ENCODE measurements around the gene SLC17A8. TPM values are rescaled to one million over a fixed set of nuclear protein-coding genes. Genes with fewer than 3 reads are reported as not detected.

SLC17A8 gene
- polyA plus RNA-seq, 1 of the 3 experiments (the other 2 are of a cell fraction), result not detected

GRCh38 chr12:100450735-100451134 is 93.9 kb downstream of the SLC17A8 start:
- no peaks in the 10 kb centered on the region for H3K4me1 ChIP-seq (ENCODE audit: control insufficient read depth in 1 of 2, insufficient read depth in 2 of 2, low read depth in 1 of 2, low read length in 1 of 2)
- no peaks in the 10 kb centered on the region for H3K79me2 ChIP-seq (ENCODE audit: insufficient read depth)
- ChIA-PET CTCF (interaction anchor here (0.6 to 1.0 kb wide), 2 partner anchors 29 to 36 kb away, joined by 3 read pairs; no protein-coding TSS in a partner anchor), POLR2A (no interaction called here)
- H2AFZ ChIP-seq (ENCODE audit: low read depth), result no peak overlapping the region
- no peak overlapping the region for H3K27ac ChIP-seq (ENCODE audit: low read depth in 2 of 2, low read length in 1 of 2)
- no peaks in the 10 kb centered on the region for H3K36me3 ChIP-seq (replicated peaks in 1 of 2; ENCODE audit: control insufficient read depth in 1 of 2, insufficient read depth in 2 of 2, low read length in 1 of 2)
- H3K27me3 ChIP-seq (ENCODE audit: insufficient read depth), result peaks cover 11% of the 10 kb centered on the region; the same call in 1 of the 2 replicates
- no peak overlapping the region for H3K4me3 ChIP-seq (ENCODE audit: low read depth in 2 of 2, low read length in 1 of 2)
- 24% methylated on average over 3 of the region's 3 CpGs for WGBS (ENCODE audit: low lambda C conversion rate)
- H3F3A ChIP-seq (replicated peaks; ENCODE audit: insufficient read depth), result no peaks in the 10 kb centered on the region
- no peaks in the 10 kb centered on the region for H4K20me1 ChIP-seq (ENCODE audit: insufficient read depth)
- TF ChIP-seq RFX5 (IDR thresholded peaks at IDR 0.05; ENCODE audit: low read length) (no peak), EZH2phosphoT487 (IDR thresholded peaks at IDR 0.05; ENCODE audit: borderline replicate concordance, low read depth) (no peak), NRF1 (IDR thresholded peaks at IDR 0.05; ENCODE audit: low read depth, low read length) (no peak), JUND (IDR thresholded peaks at IDR 0.05) (no peak), YY1 (IDR thresholded peaks at IDR 0.05; ENCODE audit: low read depth) (no peak)
- TF ChIP-seq, protein P1, sequence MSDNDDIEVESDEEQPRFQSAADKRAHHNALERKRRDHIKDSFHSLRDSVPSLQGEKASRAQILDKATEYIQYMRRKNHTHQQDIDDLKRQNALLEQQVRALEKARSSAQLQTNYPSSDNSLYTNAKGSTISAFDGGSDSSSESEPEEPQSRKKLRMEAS (IDR thresholded peaks at IDR 0.05; ENCODE audit: low read depth), result no peak
- H3K9me3 ChIP-seq, result no peaks in the 10 kb centered on the region
- H3K4me2 ChIP-seq, result no peak overlapping the region
- no peak overlapping the region for H3K9ac ChIP-seq
- no peaks in the 10 kb centered on the region for H3K9me2 ChIP-seq
- no peak for DNase-seq

- H3K4me2 ChIP-seq, result no peak overlapping the region
- H2AFZ ChIP-seq (ENCODE audit: low read depth), result no peak overlapping the region
- no peaks in the 10 kb centered on the region for H3K9me2 ChIP-seq
- no peaks in the 10 kb centered on the region for H3K9me3 ChIP-seq
- TF ChIP-seq MEF2A (IDR thresholded peaks at IDR 0.05; ENCODE audit: borderline replicate concordance, low read depth) (no peak), FOSL2 (IDR thresholded peaks at IDR 0.05; ENCODE audit: borderline replicate concordance, low read depth) (no peak), GABPA (IDR thresholded peaks at IDR 0.05; ENCODE audit: low read depth) (no peak), YY1 (IDR thresholded peaks at IDR 0.05; ENCODE audit: low read depth) (no peak), EZH2phosphoT487 (IDR thresholded peaks at IDR 0.05; ENCODE audit: borderline replicate concordance, low read depth) (no peak), FOXM1 (IDR thresholded peaks at IDR 0.05; ENCODE audit: low read depth) (no peak), JUND (IDR thresholded peaks at IDR 0.05) (no peak), MXI1 (IDR thresholded peaks at IDR 0.05; ENCODE audit: low read depth, low read length) (no peak), FOXJ3 (CRISPR knock-in tag; IDR thresholded peaks at IDR 0.05) (no peak), SMC3 (IDR thresholded peaks at IDR 0.05; ENCODE audit: low read depth, low read length) (no peak), SIN3A (IDR thresholded peaks at IDR 0.05; ENCODE audit: borderline replicate concordance, low read depth, low read length) (no peak), RXRA (IDR thresholded peaks at IDR 0.05; ENCODE audit: borderline replicate concordance, low read depth) (no peak), TEAD4 (IDR thresholded peaks at IDR 0.05; ENCODE audit: borderline replicate concordance, insufficient read depth) (no peak), RCOR1 (IDR thresholded peaks at IDR 0.05; ENCODE audit: low read length) (no peak), TAF1 (IDR thresholded peaks at IDR 0.05; ENCODE audit: borderline replicate concordance, low read depth, low read length) (no peak)
- TF ChIP-seq, protein P1 (IDR thresholded peaks at IDR 0.05; ENCODE audit: low read depth), result no peak
- TF ChIP-seq, protein P2, sequence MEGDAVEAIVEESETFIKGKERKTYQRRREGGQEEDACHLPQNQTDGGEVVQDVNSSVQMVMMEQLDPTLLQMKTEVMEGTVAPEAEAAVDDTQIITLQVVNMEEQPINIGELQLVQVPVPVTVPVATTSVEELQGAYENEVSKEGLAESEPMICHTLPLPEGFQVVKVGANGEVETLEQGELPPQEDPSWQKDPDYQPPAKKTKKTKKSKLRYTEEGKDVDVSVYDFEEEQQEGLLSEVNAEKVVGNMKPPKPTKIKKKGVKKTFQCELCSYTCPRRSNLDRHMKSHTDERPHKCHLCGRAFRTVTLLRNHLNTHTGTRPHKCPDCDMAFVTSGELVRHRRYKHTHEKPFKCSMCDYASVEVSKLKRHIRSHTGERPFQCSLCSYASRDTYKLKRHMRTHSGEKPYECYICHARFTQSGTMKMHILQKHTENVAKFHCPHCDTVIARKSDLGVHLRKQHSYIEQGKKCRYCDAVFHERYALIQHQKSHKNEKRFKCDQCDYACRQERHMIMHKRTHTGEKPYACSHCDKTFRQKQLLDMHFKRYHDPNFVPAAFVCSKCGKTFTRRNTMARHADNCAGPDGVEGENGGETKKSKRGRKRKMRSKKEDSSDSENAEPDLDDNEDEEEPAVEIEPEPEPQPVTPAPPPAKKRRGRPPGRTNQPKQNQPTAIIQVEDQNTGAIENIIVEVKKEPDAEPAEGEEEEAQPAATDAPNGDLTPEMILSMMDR (IDR thresholded peaks at IDR 0.05), result no peak
- no peaks in the 10 kb centered on the region for H4K20me1 ChIP-seq (ENCODE audit: insufficient read depth)
- no peak overlapping the region for H3K9ac ChIP-seq
- H3K4me3 ChIP-seq (ENCODE audit: low read depth in 2 of 2, low read length in 1 of 2), result no peak overlapping the region
- H3K4me1 ChIP-seq (ENCODE audit: control insufficient read depth in 1 of 2, insufficient read depth in 2 of 2, low read depth in 1 of 2, low read length in 1 of 2), result no peaks in the 10 kb centered on the region
- WGBS (ENCODE audit: low lambda C conversion rate), result 14% methylated on average over 3 of the region's 3 CpGs
- ChIA-PET CTCF (interaction anchor here (0.9 kb wide), 1 partner anchor 101 kb away, joined by 3 read pairs; no protein-coding TSS in a partner anchor), POLR2A (no interaction called here)
- DNase-seq, result no peak
- H3K36me3 ChIP-seq (replicated peaks in 1 of 2; ENCODE audit: control insufficient read depth in 1 of 2, insufficient read depth in 2 of 2, low read length in 1 of 2), result no peaks in the 10 kb centered on the region
- H3F3A ChIP-seq (replicated peaks; ENCODE audit: insufficient read depth), result no peaks in the 10 kb centered on the region
- H3K79me2 ChIP-seq (ENCODE audit: insufficient read depth), result no peaks in the 10 kb centered on the region
- no peaks in the 10 kb centered on the region for H3K27me3 ChIP-seq (ENCODE audit: insufficient read depth)
- H3K27ac ChIP-seq (ENCODE audit: low read depth in 2 of 2, low read length in 1 of 2), result no peak overlapping the region
These were observed 97.1 kb downstream of the SLC17A8 start for GRCh38 chr12:100453951-100454350.
